COLO668 (cell line): ENCODE measurements around the gene PIK3R2.

ENCODE experiments used
- DNase-seq: peaks from one replicate; lab custom pipeline; 2025; ENCODE audit not compliant: unreplicated experiment; lab: John Stamatoyannopoulos, UW

The PIK3R2 gene

GRCh38 chr19:18171605-18172327 is 18.8 kb downstream of the PIK3R2 start:
- no peak for DNase-seq

GRCh38 chr19:18172331-18173053 is 19.5 kb downstream of the PIK3R2 start:
- DNase-seq = no peak

- no peak for DNase-seq
Observed at GRCh38 chr19:18173054-18173571, 20.1 kb downstream of the PIK3R2 start.

- peak; percentile 87 for DNase-seq
Observed at GRCh38 chr19:18173572-18174288, 20.8 kb downstream of the PIK3R2 start, which contains the start of gene IFI30. IFI30 (plus strand) TSS chr19:18173813; CDS start chr19:18173842, 29 bp downstream.

- DNase-seq = no peak
Observed at GRCh38 chr19:18174983-18175382, 22.0 kb downstream of the PIK3R2 start.

- no peak for DNase-seq
Observed at GRCh38 chr19:18176367-18177310, 23.7 kb downstream of the PIK3R2 start.

GRCh38 chr19:18179957-18180356 is 27.0 kb downstream of the PIK3R2 start:
- no peak for DNase-seq

- no peak for DNase-seq
Observed at GRCh38 chr19:18183529-18183928, 30.6 kb downstream of the PIK3R2 start.

GRCh38 chr19:18185538-18185937 is 32.6 kb downstream of the PIK3R2 start:
- no peak for DNase-seq

- no peak for DNase-seq
Observed at GRCh38 chr19:18190278-18190677, 37.3 kb downstream of the PIK3R2 start.

GRCh38 chr19:18191640-18192062 is 38.7 kb downstream of the PIK3R2 start:
- no peak for DNase-seq

GRCh38 chr19:18192673-18193387 is 39.9 kb downstream of the PIK3R2 start, which contains the start of gene MPV17L2:
MPV17L2 (plus strand) TSS chr19:18193218; CDS start chr19:18193282, 64 bp downstream.
- peak; percentile 100 for DNase-seq

GRCh38 chr19:18193388-18194180 is 40.6 kb downstream of the PIK3R2 start:
- DNase-seq = peak; percentile 36

GRCh38 chr19:18194181-18194530 is 41.2 kb downstream of the PIK3R2 start:
- DNase-seq = no peak

GRCh38 chr19:18194554-18195238 is 41.7 kb downstream of the PIK3R2 start:
- no peak for DNase-seq

GRCh38 chr19:18196511-18196845 is 43.5 kb downstream of the PIK3R2 start:
- DNase-seq = no peak

- DNase-seq = no peak
Observed at GRCh38 chr19:18197306-18197705, 44.3 kb downstream of the PIK3R2 start.

- DNase-seq = no peak
Observed at GRCh38 chr19:18197941-18198340, 45.0 kb downstream of the PIK3R2 start.
